GM21576 (cell line): ENCODE results near the gene CNN2.

ENCODE experiments used
- ATAC-seq: cut with Tn5 transposase; IDR thresholded peaks from one replicate; pipeline ENCODE4 v1.9.1; 2021; ENCODE audit warnings: mild to moderate bottlenecking, moderate library complexity; ENCODE audit not compliant: unreplicated experiment

Gene CNN2

GRCh38 chr19:1047696-1048147, 21.3 kb downstream of the CNN2 start:
- no peak for ATAC-seq

GRCh38 chr19:1049106-1049505, 22.7 kb downstream of the CNN2 start:
- no peak for ATAC-seq

GRCh38 chr19:1049800-1050199, 23.4 kb downstream of the CNN2 start:
- no peak for ATAC-seq

GRCh38 chr19:1050989-1051788, 24.8 kb downstream of the CNN2 start:
- no peak for ATAC-seq

GRCh38 chr19:1051791-1052190, 25.4 kb downstream of the CNN2 start:
- ATAC-seq: no peak

GRCh38 chr19:1052349-1052975, 26.1 kb downstream of the CNN2 start:
- ATAC-seq: no peak

- no peak for ATAC-seq
These were observed 27.0 kb downstream of the CNN2 start for GRCh38 chr19:1053176-1054101.

GRCh38 chr19:1054102-1055027, 28.0 kb downstream of the CNN2 start:
- no peak for ATAC-seq

GRCh38 chr19:1055028-1055425, 28.6 kb downstream of the CNN2 start:
- ATAC-seq: no peak

GRCh38 chr19:1055886-1056620, 29.6 kb downstream of the CNN2 start:
- no peak for ATAC-seq

GRCh38 chr19:1057176-1057855, 30.9 kb downstream of the CNN2 start:
- ATAC-seq: no peak

GRCh38 chr19:1058112-1058511, 31.7 kb downstream of the CNN2 start:
- ATAC-seq: no peak

GRCh38 chr19:1060689-1061088, 34.3 kb downstream of the CNN2 start:
- no peak for ATAC-seq

- ATAC-seq: no peak
These were observed 35.6 kb downstream of the CNN2 start for GRCh38 chr19:1061987-1062386.

GRCh38 chr19:1062387-1063029, 36.1 kb downstream of the CNN2 start:
- ATAC-seq: no peak

GRCh38 chr19:1063030-1063908, 36.9 kb downstream of the CNN2 start:
- ATAC-seq: no peak

GRCh38 chr19:1063909-1064660, 37.7 kb downstream of the CNN2 start:
- no peak for ATAC-seq
